ENCODE results near the gene YLPM1.

- TF ChIP-seq POLR2A (IDR thresholded peaks at IDR 0.05; ENCODE audit: low read depth, low read length) (no peak), POLR2AphosphoS5 (IDR thresholded peaks at IDR 0.05; ENCODE audit: low read depth, low read length) (no peak)
Observed at GRCh38 chr14:74754899-74755298, 8.2 kb upstream of the YLPM1 start.

All from GM12891 (cell line).